HL-60/S4 (cell line): ENCODE data around the gene SLC6A7.

Experiments
- in situ Hi-C: fragments of 300-500 bp; cut with MboI; formaldehyde crosslinking; loops from 2 replicates; pipeline ENCODE4 v1.14.3; 2022; ENCODE audit warnings: low sequenced_read_pairs

SLC6A7 gene

GRCh38 chr5:150254774-150255173 lies 64.9 kb downstream of the SLC6A7 start:
- in situ Hi-C loops, result no loop called here

- in situ Hi-C loops, result no loop called here
Measured at GRCh38 chr5:150255659-150256409, 66.0 kb downstream of the SLC6A7 start.

DNA sequence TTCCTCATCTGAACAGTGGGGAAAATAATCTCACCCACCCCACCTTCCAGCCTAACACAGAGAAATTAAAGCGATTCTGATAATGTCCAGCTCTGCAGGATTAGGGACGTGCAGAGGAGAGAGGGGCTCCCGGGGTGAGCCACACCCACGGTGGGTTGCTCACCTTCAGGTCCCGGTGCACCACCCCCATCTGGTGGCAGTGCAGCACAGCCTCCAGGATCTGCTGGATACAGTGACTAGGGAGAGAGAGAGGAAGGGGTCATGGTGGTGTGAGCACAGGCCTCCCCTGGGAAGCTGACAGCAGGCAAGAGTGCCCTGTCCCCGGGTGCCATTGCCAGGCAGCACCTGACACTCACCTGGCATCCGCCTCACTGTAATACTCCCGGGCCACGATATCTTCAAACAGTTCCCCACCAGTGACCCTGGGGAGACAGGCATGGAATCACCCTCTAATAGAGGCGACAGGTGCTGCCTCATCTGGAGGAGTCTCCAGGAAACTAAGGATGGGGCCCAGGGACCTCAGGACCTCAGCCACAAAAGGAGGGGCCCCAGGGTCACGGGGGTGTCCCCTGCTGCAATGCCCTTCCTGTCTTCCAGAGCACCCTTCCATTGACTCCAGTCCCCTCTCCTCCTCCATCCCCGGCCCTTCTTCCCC lies 66.7 kb downstream of the SLC6A7 start:
- in situ Hi-C loops, result no loop called here

GRCh38 chr5:150257424-150257823 lies 67.6 kb downstream of the SLC6A7 start:
- in situ Hi-C loops, result no loop called here

DNA sequence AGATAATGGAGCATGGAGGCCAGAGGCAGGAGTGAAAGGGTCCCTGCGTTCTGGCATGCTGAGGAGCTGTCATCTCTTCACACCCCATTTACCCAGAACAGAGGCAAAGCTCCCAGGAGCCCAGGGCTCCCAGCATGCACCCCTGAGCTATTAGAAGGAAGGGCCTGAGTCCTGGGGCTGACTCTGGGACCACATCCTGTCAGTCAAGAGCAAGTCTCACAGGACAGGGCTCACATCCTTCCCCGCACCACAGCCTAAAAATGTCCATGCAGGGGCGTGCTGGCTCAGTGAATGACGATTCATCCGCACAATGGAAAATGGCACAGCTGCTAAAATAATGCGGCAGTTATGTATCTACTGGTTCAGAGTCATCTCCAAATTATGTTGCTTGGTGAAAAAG lies 68.3 kb downstream of the SLC6A7 start:
- in situ Hi-C loops, result no loop called here
